GM19240 (cell line): ENCODE data around the gene SLC10A1.
"Not testable (repeated sequence)": the region's sequence is repeated elsewhere in the genome, so short reads cannot be mapped to it uniquely, and the experiment has no call there.

Experiments
- DNase-seq: peaks from one replicate; pipeline ENCODE4 v3.0.0; 2011; ENCODE audit warnings: low spot score; ENCODE audit not compliant: insufficient read length

Gene SLC10A1

DNA sequence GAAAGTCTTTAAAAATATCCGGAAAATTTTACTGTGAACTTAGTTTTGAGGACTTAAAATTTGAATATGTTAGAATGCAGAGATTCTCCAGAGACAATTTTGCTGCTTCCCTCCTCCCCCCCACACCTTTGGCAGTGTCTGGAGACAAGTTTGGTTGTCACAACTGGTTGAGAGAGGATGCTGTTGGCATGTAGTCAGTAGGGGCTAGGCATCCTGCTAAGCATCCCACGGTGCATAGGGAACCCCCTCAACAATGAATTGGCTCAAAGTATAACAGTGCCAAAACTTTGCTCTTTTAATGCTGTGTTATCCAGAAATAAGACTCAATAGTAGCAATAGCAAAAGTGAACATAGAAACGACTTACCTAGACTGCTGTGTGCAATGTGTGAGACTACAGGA lies 26.5 kb downstream of the SLC10A1 start:
- no peak for DNase-seq

DNA sequence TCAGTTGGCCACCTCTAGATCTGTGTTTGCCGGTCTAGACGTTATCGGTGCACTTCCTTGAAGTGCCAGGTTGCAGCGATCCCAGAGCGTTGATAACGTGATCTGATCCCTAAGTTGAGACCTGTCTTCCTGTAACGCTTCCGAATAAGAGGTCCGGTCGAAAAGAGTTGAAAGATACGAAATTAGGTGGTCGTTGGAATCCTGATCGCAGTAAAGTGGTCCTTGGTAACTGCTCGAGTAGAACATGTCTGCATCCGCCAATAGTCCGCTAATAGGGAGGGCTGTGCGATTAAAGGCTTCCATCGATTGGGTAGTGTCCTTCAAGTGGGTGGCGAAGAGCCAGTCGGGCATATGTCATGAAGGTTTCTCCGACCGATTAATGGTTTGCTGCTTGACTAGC lies 27.4 kb downstream of the SLC10A1 start:
- no peak for DNase-seq

DNA sequence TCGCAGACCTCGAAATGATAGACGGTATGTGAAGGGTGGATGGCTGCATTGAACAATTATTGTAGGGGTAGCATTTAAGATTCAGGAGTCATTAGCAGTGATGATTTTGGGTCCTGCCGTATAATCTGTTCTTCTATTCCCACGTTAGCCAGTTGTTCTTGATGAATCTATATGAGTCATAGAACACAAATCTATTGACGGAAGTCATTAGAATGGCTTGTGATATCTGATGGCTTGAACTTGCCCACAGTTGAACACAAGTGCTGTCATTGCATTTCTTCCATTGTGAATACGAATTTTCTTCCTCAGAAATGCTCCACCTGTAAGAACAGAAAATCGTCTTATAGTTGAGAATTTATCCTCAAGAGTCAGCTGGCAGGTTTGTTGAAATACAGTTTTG lies 28.2 kb downstream of the SLC10A1 start:
- no peak for DNase-seq

DNA sequence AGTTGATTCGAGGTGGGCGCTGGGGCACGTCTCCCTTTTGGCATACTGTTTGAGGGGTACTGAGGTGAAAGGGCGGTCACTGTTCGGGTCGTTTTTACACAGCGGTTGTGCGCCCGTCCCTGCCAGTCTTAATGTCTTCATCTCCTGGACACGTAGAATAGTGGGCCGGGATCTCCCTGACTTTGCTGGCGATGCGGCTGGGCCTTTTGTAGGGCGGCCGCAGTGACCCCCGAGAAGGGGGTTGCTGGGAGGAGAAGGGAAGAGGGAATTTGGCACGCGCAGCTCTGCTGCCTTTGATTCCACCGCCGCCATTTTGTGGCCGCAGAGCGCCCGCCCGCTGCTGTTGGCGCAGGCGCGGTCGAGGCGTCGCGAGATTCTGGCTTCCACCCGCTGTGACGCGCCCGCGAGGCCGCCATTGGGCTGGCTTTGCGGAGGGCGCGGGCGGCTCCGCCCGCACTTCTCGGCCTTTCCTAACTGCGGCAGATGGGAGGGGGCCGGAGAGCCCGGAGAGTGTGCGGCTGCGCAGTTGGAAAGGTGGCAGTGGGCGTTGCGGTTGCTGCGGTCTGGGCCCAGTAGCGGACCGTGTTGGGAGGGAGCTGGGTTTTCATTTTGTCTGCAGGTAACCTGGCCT lies 29.6 kb downstream of the SLC10A1 start:
- peak; percentile 64 for DNase-seq

DNA sequence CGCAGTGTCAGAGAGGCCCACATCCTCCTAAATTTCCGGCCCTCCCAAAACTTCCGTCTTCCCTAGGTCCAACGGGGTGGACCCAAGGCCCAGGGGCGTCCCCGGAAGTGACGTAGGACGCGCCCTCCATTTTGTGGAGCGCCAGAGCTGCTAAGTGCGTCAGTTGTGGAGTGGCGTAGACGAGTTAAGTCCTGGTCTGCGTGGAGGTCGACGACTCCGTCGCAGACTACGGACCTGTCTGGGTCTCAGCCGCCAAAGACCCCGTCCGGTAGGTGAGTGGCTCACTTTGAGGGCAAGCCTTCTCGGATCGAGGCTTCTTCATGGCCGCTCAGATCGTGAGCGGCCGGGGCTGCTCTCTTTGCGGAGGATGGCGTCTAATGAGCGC lies 30.1 kb downstream of the SLC10A1 start, which contains the start of gene SRSF5:
Gene SRSF5 (plus strand): TSS at position 159 of the 385 bp plus-strand sequence. CDS start 1,015 bp downstream, outside the sequence.
- DNase-seq: peak; percentile 52

DNA sequence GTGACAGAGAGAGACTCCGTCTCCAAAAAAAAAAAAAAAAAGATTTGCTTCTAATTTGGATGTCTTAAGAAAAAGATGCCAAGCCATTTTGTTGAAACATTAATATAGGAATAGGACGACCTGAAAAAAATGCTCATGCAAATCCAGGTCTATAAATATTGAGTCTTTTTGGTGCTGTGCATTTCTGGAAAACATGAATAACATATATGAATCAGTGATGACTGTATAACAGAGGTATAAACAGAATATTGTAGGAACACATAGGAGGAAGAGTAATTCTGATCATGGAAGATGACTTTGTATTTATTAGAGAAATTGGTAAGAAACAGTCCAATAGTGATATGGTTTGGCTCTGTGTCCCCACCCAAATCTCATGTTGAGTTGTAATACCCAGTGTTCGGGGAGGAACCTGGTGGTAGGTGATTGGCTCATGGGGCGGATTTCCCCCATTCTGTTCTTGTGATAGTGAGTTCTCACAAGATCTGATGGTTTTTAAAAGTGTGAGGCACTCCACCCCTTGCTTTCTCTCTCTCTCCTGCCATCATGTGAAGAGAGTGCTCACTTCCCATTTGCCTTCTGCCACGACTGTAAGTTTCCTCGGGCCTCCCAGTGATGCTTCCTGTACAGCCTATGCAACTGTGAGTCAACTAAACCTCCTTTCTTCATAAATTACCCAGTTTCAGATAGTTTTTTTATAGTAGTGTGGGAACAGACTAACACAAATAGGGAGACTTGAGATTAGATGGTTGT lies 33.1 kb downstream of the SLC10A1 start:
- no peak for DNase-seq

DNA sequence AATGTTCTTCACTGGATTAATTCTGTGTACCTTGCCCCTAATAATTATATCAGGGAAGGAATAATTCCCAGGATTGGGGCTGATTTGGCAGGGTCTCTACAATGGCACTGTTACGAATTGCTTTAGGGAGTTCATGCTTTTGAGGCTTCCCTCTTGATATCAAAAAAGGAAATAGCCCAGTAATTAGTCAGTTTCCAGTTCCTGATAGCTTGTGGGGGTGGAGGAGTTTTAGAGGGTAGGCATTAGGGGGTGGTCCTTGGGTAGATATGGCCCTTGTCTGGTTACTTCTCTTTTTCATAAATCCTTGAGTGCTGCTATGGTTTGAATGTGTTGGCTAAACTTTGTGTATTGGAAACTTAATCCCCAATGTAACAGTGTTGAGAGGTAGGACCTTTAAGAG lies 36.2 kb downstream of the SLC10A1 start:
- DNase-seq: no peak

DNA sequence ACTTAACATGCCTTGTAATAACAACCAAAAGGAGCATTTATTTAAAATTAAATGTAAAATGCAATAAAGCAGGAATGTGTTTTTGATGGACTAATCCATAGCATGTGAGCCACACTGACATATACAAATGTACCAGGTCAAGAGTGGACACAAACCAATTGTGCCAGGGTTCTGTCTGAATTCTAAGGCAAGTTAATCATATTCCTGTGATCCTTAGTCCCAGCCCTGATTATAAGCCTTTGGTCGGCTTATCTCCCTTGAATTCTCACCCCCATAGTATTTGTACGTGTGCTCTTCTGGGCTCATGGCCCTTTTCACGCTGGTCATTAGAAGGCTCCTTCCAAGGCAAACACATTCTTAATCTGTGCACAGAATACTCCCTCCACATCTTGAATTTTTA lies 40.7 kb downstream of the SLC10A1 start:
- DNase-seq: no peak

DNA sequence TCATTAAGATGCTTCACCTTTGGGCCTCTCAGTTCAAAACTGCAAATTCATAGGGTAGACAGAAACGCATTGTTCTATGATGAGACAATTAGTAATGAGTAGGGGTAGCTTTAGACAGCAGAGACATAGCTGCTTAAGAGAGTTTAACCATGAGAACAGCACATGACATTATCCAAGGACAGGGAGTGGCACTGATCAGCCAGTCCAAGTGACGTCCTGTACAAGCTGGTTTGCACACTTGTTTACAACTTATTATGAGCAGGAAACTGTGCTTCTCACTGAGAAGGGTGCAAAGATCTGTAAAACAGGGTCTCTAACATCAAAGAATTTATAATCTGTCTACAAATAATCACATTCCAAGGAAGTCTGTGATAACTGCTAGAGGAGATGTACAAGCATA lies 41.3 kb downstream of the SLC10A1 start:
- no peak for DNase-seq

DNA sequence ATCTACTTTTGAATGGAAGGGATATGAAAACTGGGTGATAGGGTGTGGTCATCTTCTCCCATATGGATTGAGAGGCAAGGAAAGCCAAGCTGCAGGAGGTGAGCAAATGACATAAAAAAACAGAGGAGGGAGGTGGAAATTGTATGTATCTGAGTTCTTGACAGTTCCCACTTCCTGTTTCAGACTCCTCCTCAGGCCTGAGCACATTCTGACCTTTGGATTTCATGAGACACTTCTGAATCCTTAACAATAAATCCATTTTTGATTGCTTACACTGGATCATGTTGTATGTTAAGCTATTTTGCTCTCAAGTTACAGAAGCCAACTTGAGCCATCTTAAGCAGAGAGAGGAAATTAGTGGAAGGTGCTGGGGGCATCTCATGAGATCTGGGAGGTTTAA lies 41.7 kb downstream of the SLC10A1 start:
- DNase-seq: no peak

DNA sequence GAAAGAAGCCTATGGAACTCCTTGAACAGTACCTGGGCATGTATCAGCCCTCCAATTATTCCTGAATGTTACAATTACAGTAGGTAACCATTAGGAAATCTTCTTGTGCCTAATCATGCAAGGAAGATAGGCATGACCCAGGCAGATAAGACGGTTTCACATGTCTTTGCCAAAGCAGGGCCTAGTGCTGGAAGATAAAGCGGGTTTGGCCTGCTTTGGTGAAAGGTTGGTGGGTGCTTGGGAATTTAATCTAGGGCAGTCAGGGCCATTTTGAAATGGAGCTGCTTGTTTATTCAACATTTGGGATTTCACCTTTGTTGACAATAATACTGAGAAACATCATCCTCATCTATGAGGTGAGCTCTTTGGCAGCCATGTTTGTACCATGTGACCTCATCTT lies 42.6 kb downstream of the SLC10A1 start:
- no peak for DNase-seq

DNA sequence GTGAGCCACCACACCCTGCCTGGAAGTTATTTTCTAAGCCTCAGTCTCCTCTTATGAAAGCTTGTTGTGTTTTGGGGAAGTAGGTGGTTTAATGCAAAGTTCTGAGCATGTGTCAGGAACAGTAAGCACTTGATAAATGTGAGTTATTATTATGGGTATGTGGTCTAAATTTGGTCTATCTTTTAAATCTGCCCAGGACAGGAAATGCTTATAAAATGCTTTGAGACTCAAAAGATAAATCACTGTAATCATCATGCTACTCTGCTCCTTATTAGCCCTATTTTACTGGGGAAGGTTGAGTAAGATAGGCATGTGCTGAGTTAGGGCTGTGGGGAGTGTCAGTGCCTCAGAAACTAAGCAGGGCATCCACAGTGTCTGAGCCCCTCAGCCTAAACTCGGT lies 43.2 kb downstream of the SLC10A1 start:
- no peak for DNase-seq

DNA sequence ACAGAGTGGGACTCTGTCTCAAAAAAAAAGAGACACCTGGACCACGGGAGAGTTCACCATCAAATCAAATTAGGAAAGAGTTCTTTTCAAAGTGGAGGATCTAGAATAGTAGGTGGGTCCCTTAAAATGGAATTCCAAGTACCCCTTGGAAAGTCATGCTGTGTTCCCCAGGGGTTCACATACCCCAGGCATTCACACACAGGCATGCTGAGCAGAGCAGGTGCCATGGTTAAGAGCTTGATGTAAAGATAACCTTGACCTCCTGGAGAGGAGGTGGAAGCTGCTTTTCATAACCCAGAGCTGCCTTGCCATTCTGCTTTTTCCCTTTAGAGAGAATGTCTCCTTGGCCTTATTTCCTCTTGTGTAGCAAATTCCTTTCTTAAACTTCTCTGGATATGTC lies 44.3 kb downstream of the SLC10A1 start:
- DNase-seq: no peak

DNA sequence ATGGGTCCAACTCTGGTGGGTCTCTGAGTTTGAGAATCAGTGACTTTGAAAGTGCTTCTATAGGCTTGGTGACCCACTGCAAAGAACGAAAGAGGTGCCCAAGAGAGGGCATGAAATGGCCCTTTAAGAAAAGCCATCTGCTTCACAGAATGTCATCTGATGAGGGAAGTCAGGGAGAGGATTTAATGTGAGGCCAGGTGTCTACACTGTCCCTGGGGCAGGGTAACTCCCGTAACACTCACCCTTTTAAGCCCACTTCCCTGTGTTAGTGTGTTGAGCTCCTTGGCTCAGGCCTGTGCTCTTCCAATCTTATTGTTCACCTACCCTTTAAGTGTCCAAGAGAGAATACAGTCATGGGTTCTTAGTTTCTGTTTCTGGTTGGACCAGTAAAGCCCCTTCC lies 46.5 kb downstream of the SLC10A1 start:
- no peak for DNase-seq

DNA sequence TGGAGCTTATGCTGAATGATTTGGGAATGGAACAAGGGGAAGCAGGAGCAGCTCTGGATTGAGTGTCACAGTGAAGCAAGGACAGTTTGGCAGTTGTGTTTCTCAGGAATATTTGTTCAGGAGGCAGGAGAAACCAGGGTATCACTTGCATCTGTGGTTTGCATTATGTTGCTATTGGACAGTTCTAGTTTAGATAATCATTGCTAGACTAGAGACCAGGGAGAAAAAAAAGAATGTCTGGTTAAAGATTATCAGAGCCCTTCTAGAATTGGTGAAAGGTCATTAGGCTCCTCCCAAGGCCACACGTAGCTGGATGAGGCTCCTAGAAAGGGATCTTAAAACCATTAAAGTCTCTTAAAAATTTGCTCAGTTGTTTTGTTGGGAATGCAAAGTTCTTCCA lies 47.1 kb downstream of the SLC10A1 start:
- DNase-seq: no peak

DNA sequence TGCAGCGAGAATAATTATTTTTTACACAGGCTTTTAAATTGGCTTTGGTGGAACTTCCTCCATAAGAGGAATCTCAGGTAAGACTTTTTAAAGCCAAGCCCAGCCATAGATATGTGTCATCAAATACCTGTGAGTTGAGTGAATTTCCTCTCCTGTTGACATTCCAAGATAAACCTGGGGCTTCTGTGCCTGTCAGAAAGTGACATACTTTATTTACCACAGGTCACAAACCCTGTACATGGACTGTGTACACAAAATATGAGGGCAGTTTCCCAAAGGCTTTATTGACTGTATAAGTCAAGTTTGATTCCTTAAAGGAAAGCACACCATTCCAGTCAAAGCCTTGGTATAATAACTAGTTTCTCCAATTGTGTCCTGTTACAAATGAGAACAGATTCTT lies 56.0 kb downstream of the SLC10A1 start:
- no peak for DNase-seq

DNA sequence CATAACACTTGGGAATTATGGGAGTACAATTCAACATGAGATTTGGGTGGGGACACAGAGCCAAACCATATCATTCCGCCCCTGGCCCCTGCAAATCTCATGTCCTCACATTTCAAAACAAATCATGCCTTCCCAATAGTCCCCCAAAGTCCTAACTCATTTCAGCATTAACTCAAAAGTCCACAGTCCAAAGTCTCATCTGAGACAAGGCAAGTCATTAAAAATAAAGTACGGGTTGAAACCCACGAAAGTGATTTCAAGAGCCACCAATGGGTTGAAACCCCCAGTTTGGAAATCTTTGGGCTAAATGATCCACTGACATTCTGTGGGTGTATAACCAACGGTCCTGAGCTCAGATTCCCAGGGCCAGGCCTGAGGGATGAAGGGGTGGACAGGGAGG lies 60.6 kb downstream of the SLC10A1 start:
- DNase-seq: not testable (repeated sequence)

DNA sequence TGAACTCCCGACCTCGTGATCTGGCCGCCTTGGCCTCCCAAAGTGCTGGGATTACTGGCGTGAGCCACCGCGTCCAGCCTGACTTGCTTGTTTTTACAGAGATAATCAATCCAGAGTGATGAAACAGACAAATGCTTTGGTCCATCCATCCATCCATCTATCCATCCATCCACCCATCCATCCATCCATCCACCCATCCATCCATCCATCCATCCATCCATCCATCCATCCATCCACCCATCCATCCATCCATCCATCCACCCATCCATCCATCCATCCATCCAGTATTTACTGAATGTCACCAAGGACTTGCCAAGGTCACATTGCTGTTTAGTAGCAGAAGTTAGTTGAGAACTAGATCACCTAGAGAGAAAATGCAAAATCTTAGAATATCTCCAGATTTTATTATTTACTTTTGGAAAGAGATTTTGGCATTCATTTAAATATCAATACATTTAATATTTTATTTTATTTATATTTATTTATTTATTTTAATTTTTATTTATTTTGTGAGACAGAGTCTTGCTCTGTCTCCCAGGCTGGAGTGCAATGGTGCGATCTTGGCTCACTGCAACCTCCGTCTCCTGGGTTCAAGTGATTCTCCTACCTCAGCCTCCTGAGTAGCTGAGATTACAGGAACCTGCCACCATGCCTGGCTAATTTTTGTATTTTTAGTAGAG lies 65.0 kb downstream of the SLC10A1 start:
- not testable (repeated sequence) for DNase-seq

DNA sequence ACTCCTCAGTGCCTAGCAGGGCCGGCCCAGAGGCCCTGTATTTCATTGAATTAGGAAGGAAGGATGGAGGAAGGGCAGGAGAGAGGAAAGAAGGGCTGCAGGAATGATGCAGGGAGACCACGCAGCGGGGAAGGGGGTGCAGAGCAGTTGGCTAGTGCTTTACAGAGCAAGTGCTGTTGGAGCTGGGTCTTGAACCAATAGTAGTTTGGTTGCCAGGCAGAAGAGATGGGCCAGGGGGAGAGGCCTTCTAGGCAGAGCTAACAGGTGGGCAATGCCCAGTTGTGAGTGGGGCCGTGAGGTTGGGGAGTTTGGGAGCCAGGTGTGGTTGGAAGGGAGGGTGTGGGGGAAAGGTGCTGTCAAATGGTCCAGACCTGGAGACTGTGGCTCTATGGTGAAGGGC lies 69.2 kb downstream of the SLC10A1 start:
- DNase-seq: no peak

DNA sequence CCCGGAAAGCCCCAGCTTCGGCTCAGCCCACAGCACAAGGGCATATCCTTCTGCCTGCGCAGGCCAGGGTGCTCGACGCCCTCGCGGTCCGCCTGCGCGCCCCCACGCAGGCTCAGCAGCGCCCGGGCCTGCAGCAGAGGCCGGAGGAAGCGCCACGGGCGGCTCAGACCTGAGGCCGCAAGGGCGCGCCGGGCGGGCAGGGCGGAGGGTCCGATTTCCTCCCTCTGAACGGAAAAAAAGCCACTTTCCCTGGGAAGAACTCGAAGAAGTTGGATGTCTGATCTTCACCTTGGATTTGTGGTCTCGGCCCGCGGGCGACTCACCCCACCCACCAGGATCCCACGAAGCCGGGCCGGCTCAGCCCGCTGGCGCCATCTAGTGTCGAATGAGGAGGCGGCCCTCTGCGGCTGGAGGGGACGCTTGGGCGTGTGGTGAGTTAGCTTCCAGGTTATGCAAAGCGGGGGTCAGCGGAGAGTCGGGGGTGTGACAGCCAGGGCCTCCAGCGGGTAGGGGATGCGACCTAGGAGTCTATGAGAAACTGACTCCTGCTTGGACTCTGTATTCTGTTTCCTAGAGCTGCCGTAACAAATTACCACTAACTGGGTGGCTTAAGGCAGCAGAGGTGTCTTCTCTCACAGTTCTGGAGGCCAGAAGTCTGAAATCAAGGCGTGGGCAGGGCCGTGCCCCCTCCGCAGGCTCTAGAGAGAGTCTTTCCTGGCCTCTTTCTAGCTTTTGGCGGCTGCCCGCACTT lies 70.1 kb downstream of the SLC10A1 start:
- DNase-seq: peak; percentile 78
